HepG2 (cell line): Measurements from ENCODE around the gene RNH1. TPM values are rescaled to one million over a fixed set of nuclear protein-coding genes. Genes with fewer than 3 reads are reported as not detected.

Experiments used
- ATF7-NPFF ChIP-seq: sonication (generic); formaldehyde crosslinking; IDR thresholded peaks from 2 replicates; pipeline ENCODE4 v1.8.1; 2023; ENCODE audit warnings: mild to moderate bottlenecking, low read depth, missing genetic modification reagents, moderate library complexity
- ATM ChIP-seq: fragments of 450-650 bp; IDR thresholded peaks from 2 replicates; pipeline ENCODE4 v1.7.1; 2017; ENCODE audit warnings: mild to moderate bottlenecking, borderline replicate concordance
- CC2D1A ChIP-seq: sonication (generic); formaldehyde crosslinking; IDR thresholded peaks from 2 replicates; pipeline ENCODE4 v1.8.1; 2023; ENCODE audit warnings: mild to moderate bottlenecking, missing genetic modification reagents
- CEBPB ChIP-seq: IDR thresholded peaks from 2 replicates; pipeline ENCODE4 v1.6.1; 2011; ENCODE audit warnings: low read depth, low read length, improper control_type of control experiment, borderline replicate concordance
- CERS6 ChIP-seq: sonication (generic); formaldehyde crosslinking; IDR thresholded peaks from 2 replicates; pipeline ENCODE4 v1.5.0; 2020; ENCODE audit warnings: missing genetic modification reagents
- FOSL1 ChIP-seq: sonication (generic); formaldehyde crosslinking; IDR thresholded peaks from 2 replicates; pipeline ENCODE4 v1.9.0; 2021; ENCODE audit warnings: missing genetic modification reagents, borderline replicate concordance
- GTF2F1 ChIP-seq: fragments of 150-350 bp; IDR thresholded peaks from 2 replicates; pipeline ENCODE4 v1.6.1; 2014; ENCODE audit warnings: low read length
- IKZF4 ChIP-seq: sonication (generic); formaldehyde crosslinking; IDR thresholded peaks from 2 replicates; pipeline ENCODE4 v1.5.1; 2020; ENCODE audit warnings: borderline replicate concordance, mild to moderate bottlenecking, low read depth, missing genetic modification reagents; ENCODE audit errors: not compliant biosample characterization
- KDM5B ChIP-seq: sonication (generic); formaldehyde crosslinking; IDR thresholded peaks from 2 replicates; pipeline ENCODE4 v1.4.0; 2020; ENCODE audit warnings: missing genetic modification reagents, mild to moderate bottlenecking, borderline replicate concordance
- KDM6A ChIP-seq: IDR thresholded peaks from 2 replicates; pipeline ENCODE4 v1.6.1; 2016; ENCODE audit warnings: low read depth
- KLF15 ChIP-seq: sonication (generic); formaldehyde crosslinking; IDR thresholded peaks from 2 replicates; pipeline ENCODE4 v1.8.1; 2023; ENCODE audit warnings: borderline replicate concordance, mild to moderate bottlenecking, inconsistent platforms, missing genetic modification reagents, mixed read lengths
- KLF16 ChIP-seq, 2 experiments: sonication (generic) in 1 of 2; formaldehyde crosslinking in 1 of 2; IDR thresholded peaks; 2 replicates each; pipeline versions ENCODE4 v1.6.1 to v1.8.0; 2016 to 2023; ENCODE audit warnings: missing genetic modification reagents in 2 of 2, missing compliant biosample characterization in 1 of 2
- NFRKB ChIP-seq: fragments of 450-650 bp; IDR thresholded peaks from 2 replicates; pipeline ENCODE4 v1.6.1; 2017
- RAD21 ChIP-seq: fragments of 450-650 bp; formaldehyde crosslinking; IDR thresholded peaks from 2 replicates; pipeline ENCODE4 v1.5.0; 2020; ENCODE audit warnings: mild to moderate bottlenecking
- RFXANK ChIP-seq: IDR thresholded peaks from 2 replicates; pipeline ENCODE4 v1.6.1; 2016
- RFXAP ChIP-seq: sonication (generic); formaldehyde crosslinking; IDR thresholded peaks from 2 replicates; pipeline ENCODE4 v1.4.0; 2020; ENCODE audit warnings: missing genetic modification reagents, borderline replicate concordance
- RNF219 ChIP-seq: sonication (generic); formaldehyde crosslinking; IDR thresholded peaks from 2 replicates; pipeline ENCODE4 v1.5.0; 2020; ENCODE audit warnings: mild to moderate bottlenecking, missing genetic modification reagents
- SATB2 ChIP-seq: sonication (generic); formaldehyde crosslinking; IDR thresholded peaks from 2 replicates; pipeline ENCODE4 v1.5.0; 2020; ENCODE audit warnings: missing genetic modification reagents
- SIX4 ChIP-seq: sonication (generic); formaldehyde crosslinking; IDR thresholded peaks from 2 replicates; pipeline ENCODE4 v1.4.0; 2020; ENCODE audit warnings: missing genetic modification reagents
- SOX6 ChIP-seq, 2 experiments: fragments of 450-650 bp in 1 of 2; sonication (generic) in 1 of 2; formaldehyde crosslinking in 1 of 2; IDR thresholded peaks; 2 replicates each; pipeline versions ENCODE4 v1.4.0 to v1.6.1; 2017 to 2020; ENCODE audit warnings: antibody characterized with exemption in 1 of 2, mild to moderate bottlenecking in 1 of 2, missing genetic modification reagents in 1 of 2
- SRSF9 ChIP-seq: fragments of 200-400 bp; formaldehyde crosslinking; IDR thresholded peaks from 2 replicates; pipeline ENCODE4 v1.6.1; 2018; ENCODE audit warnings: borderline replicate concordance, mild to moderate bottlenecking, low read depth, low read length; ENCODE audit not compliant: insufficient read depth, poor library complexity, severe bottlenecking
- TERF1 ChIP-seq: sonication (generic); formaldehyde crosslinking; IDR thresholded peaks from 2 replicates; pipeline ENCODE4 v1.8.0; 2022; ENCODE audit warnings: mild to moderate bottlenecking, missing genetic modification reagents, moderate library complexity
- ZFY ChIP-seq: sonication (generic); formaldehyde crosslinking; IDR thresholded peaks from 2 replicates; pipeline ENCODE4 v1.4.0; 2020; ENCODE audit warnings: missing genetic modification reagents
- ZNF563 ChIP-seq: sonication (generic); formaldehyde crosslinking; IDR thresholded peaks from 2 replicates; pipeline ENCODE4 v1.8.0; 2022; ENCODE audit warnings: mild to moderate bottlenecking, moderate library complexity, missing genetic modification reagents
- ZNF850 ChIP-seq: sonication (generic); formaldehyde crosslinking; conservative IDR thresholded peaks from 2 replicates; pipeline ENCODE4 v1.9.0; 2021; ENCODE audit warnings: mild to moderate bottlenecking, missing genetic modification reagents
- ZSCAN20 ChIP-seq: sonication (generic); formaldehyde crosslinking; IDR thresholded peaks from 2 replicates; pipeline ENCODE4 v1.4.0; 2020; ENCODE audit warnings: missing genetic modification reagents, mild to moderate bottlenecking, borderline replicate concordance
- polyA plus RNA-seq, 8 experiments: library from polyadenylated mRNA; depleted of rRNA in 3 of 8; stranded (reverse) in 7 of 8; unstranded in 1 of 8; fragments of >200 nt; fragmentation: Illumina TruSeq in 4 of 8; extraction: Trizol in 4 of 8; gene quantifications; 2 replicates each; pipeline versions ENCODE4 v1.2.1 to v1.2.3, GENCODE V29; 2011 to 2016; ENCODE audit warnings: low read depth in 4 of 8, missing spikeins in 1 of 8, mixed read lengths in 1 of 8; ENCODE audit not compliant: insufficient read depth in 1 of 8
- total RNA-seq, 5 experiments: library from RNA; depleted of rRNA; stranded (reverse); fragments of >200 nt; fragmentation: Illumina TruSeq; extraction: Trizol; gene quantifications; 2 replicates each; pipeline ENCODE4 v1.2.3, GENCODE V29; 2016; ENCODE audit warnings: low read depth in 1 of 5

The RNH1 gene
- total and polyA plus RNA-seq, 2 of the 13 experiments (the other 11 are each of a cell fraction or from before 2014, with no cell fraction given) = 36.0 to 74.1 TPM

- no peak for TF ChIP-seq ZNF850 (CRISPR knock-in tag)
- no peak for TF ChIP-seq ZSCAN20 (CRISPR knock-in tag)
- no peak for TF ChIP-seq ZNF563
- no peak for TF ChIP-seq SOX6 (IDR thresholded peaks at IDR 0.05)
- TF ChIP-seq SOX6 (CRISPR knock-in tag; IDR thresholded peaks at IDR 0.05) = peak; percentile 15; the same call in 1 of the 2 replicates
- no peak for TF ChIP-seq IKZF4 (CRISPR knock-in tag)
- TF ChIP-seq RNF219 (CRISPR knock-in tag) = no peak
- TF ChIP-seq NFRKB = no peak
- TF ChIP-seq ATM = no peak
- TF ChIP-seq FOSL1 (CRISPR knock-in tag) = no peak
- no peak for TF ChIP-seq RFXAP (CRISPR knock-in tag)
- no peak for TF ChIP-seq CC2D1A (CRISPR knock-in tag)
- no peak for TF ChIP-seq RAD21 (CRISPR knock-in tag)
- no peak for TF ChIP-seq TERF1 (CRISPR knock-in tag)
- no peak for TF ChIP-seq CERS6 (CRISPR knock-in tag)
- TF ChIP-seq KLF15 = no peak
- 0 out of 2 replicates have a peak, but pooled peaks have one; percentile 27 for TF ChIP-seq ATF7-NPFF (CRISPR knock-in tag)
- TF ChIP-seq SATB2 = no peak
- TF ChIP-seq SIX4 (CRISPR knock-in tag) = no peak
- no peak for TF ChIP-seq RFXANK (CRISPR knock-in tag)
- TF ChIP-seq KDM5B (CRISPR knock-in tag) = peak; percentile 51; the same call in 1 of the 2 replicates
- TF ChIP-seq KDM6A = no peak
- TF ChIP-seq ZFY (CRISPR knock-in tag) = peak; percentile 21; the same call in 1 of the 2 replicates
- TF ChIP-seq GTF2F1 = no peak
- TF ChIP-seq CEBPB = no peak
- no peak for TF ChIP-seq KLF16 (CRISPR knock-in tag; IDR thresholded peaks at IDR 0.05)
- no peak for TF ChIP-seq SRSF9
- TF ChIP-seq, all 625 proteins: peak for 9
These were observed 33.8 kb upstream of the RNH1 start (continued) for GRCh38 chr11:540583-541432.
